Left ventricle myocardium superior (tissue), 1 donor: ENCODE data around the gene PRPF6. TPM values are rescaled to one million over a fixed set of nuclear protein-coding genes. Genes with fewer than 3 reads are reported as not detected.
A peak's percentile ranks its signal among the peaks of the same experiment; 100 is the strongest.

Experiments
- ATAC-seq: fragments of 200-7000 bp; cut with Tn5 transposase; one replicate; pipeline ENCODE4 v1.9.1; 2020; ENCODE audit warnings: mild to moderate bottlenecking, moderate library complexity
- DNase-seq: peaks from one replicate; pipeline ENCODE4 v3.0.0-alpha.2; 2020
- intact Hi-C: fragments of 100-400 bp; cut with micrococcal nuclease; formaldehyde crosslinking; loops from one replicate; pipeline ENCODE4 v1.11.0; 2022
- total RNA-seq: library from RNA; stranded (reverse); fragmentation: NEBNext Ultra II Directional; extraction: Animal tissue kit (Norgen Biotek cat#: 25700); gene quantifications from one replicate; pipeline ENCODE4 v1.2.1, GENCODE V29; 2021
- donor health status: DM: no; HTN: yes; CAD: no; lungs with severe emphysema.

The PRPF6 gene
- total RNA-seq, 1 donor from 2014 or later = 50.6 TPM

- intact Hi-C loops = no loop called here
- DNase-seq (no peak), ATAC-seq (no peak)
These were observed 45.0 kb downstream of the PRPF6 start for GRCh38 chr20:64025826-64026412.

GRCh38 chr20:64027981-64028685 is 47.2 kb downstream of the PRPF6 start:
- DNase-seq = no peak
- no peak for ATAC-seq
- intact Hi-C loops = no loop called here

- no peak for DNase-seq
- intact Hi-C loops = no loop called here
- no peak for ATAC-seq
These were observed 48.6 kb downstream of the PRPF6 start for GRCh38 chr20:64029293-64030117.

- ATAC-seq (no peak), DNase-seq (no peak)
- intact Hi-C loops = no loop called here
These were observed 49.6 kb downstream of the PRPF6 start for GRCh38 chr20:64030371-64031134.

- intact Hi-C loops = no loop called here
- ATAC-seq (no peak), DNase-seq (no peak)
These were observed 50.9 kb downstream of the PRPF6 start for GRCh38 chr20:64031822-64032314.

GRCh38 chr20:64032706-64033624 is 52.0 kb downstream of the PRPF6 start:
- ATAC-seq (no peak), DNase-seq (no peak)
- intact Hi-C loops = no loop called here

- intact Hi-C loops = no loop called here
- DNase-seq (peak; percentile 71), ATAC-seq (peak; percentile 66)
These were observed 53.1 kb downstream of the PRPF6 start for GRCh38 chr20:64033981-64034493.

GRCh38 chr20:64035066-64035932 is 54.4 kb downstream of the PRPF6 start:
- DNase-seq (no peak), ATAC-seq (no peak)
- intact Hi-C loops = no loop called here

GRCh38 chr20:64035933-64036345 is 55.0 kb downstream of the PRPF6 start, which contains the start of gene C20orf204:
Gene C20orf204, plus strand, starts transcription at chr20:64036182. Its CDS starts 142 bp downstream, at chr20:64036324.
- no peak for ATAC-seq
- intact Hi-C loops = no loop called here
- no peak for DNase-seq

- ATAC-seq (no peak), DNase-seq (no peak)
- intact Hi-C loops = no loop called here
These were observed 55.6 kb downstream of the PRPF6 start for GRCh38 chr20:64036346-64037198.

GRCh38 chr20:64037199-64037497 is 56.2 kb downstream of the PRPF6 start:
- no peak for DNase-seq
- intact Hi-C loops = no loop called here
- no peak for ATAC-seq

- DNase-seq (no peak), ATAC-seq (no peak)
- intact Hi-C loops = no loop called here
These were observed 56.7 kb downstream of the PRPF6 start for GRCh38 chr20:64037498-64038213.

GRCh38 chr20:64038224-64038564 is 57.3 kb downstream of the PRPF6 start:
- DNase-seq (no peak), ATAC-seq (no peak)
- intact Hi-C loops = no loop called here

- ATAC-seq = peak; percentile 85
- DNase-seq = peak; percentile 87
- intact Hi-C loops = no loop called here
These were observed 57.8 kb downstream of the PRPF6 start for GRCh38 chr20:64038565-64039292.
